Activated CD4-positive, alpha-beta T cell treated with anti-CD3 and anti-CD28 coated beads, Interleukin-2, amount 10 ng/mL, durations not matched to agents 7 days and 5 days (primary cell): ENCODE data around the gene N4BP2L2. TPM values are rescaled to one million over a fixed set of nuclear protein-coding genes. Genes with fewer than 3 reads are reported as not detected.

Source experiments
- CTCF ChIA-PET: fragments of 350-600 bp; sonication (Branson Sonifier 250); formaldehyde crosslinking; loops from one replicate; lab custom pipeline; 2021; ENCODE audit warnings: antibody characterized with exemption; lab: Charles Lee
- POLR2A ChIA-PET: fragments of 350-600 bp; sonication (Branson Sonifier 250); formaldehyde crosslinking; loops from one replicate; lab custom pipeline; 2021; ENCODE audit warnings: antibody characterized with exemption; lab: Charles Lee
- DNase-seq: peaks from one replicate; pipeline ENCODE4 v3.0.0-alpha.2; 2020
- H3K27ac Mint-ChIP-seq: one replicate; pipeline ENCODE4 v1.8.0; 2021; ENCODE audit warnings: mild to moderate bottlenecking, moderate library complexity, mixed read lengths
- H3K27me3 Mint-ChIP-seq: one replicate; pipeline ENCODE4 v1.8.0; 2021; ENCODE audit warnings: mixed read lengths
- H3K36me3 Mint-ChIP-seq: one replicate; pipeline ENCODE4 v1.8.0; 2021; ENCODE audit warnings: low read depth, mixed read lengths
- H3K4me1 Mint-ChIP-seq: one replicate; pipeline ENCODE4 v1.8.0; 2021; ENCODE audit warnings: mixed read lengths
- H3K4me3 Mint-ChIP-seq: one replicate; pipeline ENCODE4 v1.8.0; 2021; ENCODE audit warnings: mild to moderate bottlenecking, moderate library complexity, mixed read lengths
- H3K9me3 Mint-ChIP-seq: one replicate; pipeline ENCODE4 v1.8.0; 2021; ENCODE audit warnings: mixed read lengths
- total RNA-seq, 2 experiments: library from RNA; stranded (reverse); gene quantifications; one replicate each; pipeline ENCODE4 v1.2.3, GENCODE V29; 2021

Gene N4BP2L2
- total RNA-seq, 2 experiments from 2014 or later, result 134 to 136 TPM

DNA sequence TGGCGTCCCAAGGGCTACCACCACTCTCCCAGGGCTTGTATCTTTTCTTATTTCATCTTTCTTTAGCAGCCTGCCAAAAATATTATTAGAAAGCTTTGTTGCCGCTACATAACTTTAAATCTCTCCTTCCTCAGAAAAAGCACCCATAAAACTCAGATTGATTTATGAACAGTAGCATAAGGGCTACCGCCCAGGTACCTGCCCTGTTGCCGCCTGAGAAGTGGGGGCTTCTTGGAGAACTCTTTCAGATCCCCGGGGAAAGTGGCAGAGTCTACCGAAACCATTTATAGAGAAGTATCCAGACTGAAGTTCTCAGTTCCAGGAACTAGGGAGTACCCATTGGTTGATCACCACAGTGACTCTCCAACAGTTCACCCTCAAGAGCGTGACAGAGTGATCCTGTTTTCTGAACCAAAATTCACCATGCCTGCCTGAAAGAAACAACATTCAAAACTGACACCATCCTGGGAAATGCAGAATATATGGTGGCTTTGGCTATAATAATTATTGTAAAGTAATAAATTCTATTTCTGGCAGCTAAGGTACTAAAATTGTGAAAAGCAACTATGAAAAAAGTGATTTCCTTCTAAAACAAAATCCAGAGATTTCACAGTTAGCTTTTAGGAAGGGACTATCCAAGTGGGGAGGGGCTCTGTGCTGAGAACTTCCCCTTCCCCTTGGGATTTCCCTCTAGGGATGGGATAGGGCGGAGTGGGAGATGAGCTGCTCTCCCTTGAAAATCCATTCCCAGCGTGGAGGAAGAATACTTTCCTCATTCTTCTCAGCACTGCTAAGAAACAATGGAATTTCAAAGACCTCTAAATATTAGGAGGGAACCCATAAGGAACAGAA is 109.8 kb downstream of the N4BP2L2 start:
- peaks cover 29% of the 10 kb centered on the region for H3K36me3 Mint-ChIP-seq
- H3K27me3 Mint-ChIP-seq, result no peaks in the 10 kb centered on the region
- peaks cover 41% of the 10 kb centered on the region for H3K4me1 Mint-ChIP-seq
- H3K4me3 Mint-ChIP-seq, result peak overlapping the region; percentile 88
- ChIA-PET POLR2A (interaction anchor here (0.6 to 0.7 kb wide), 3 partner anchors 94 to 113 kb away, joined by 3 to 5 read pairs (median 3); no protein-coding TSS in a partner anchor), CTCF (interaction anchor here (1.3 to 2.8 kb wide), 2 partner anchors 10 to 157 kb away, joined by 3 to 9 read pairs; no protein-coding TSS in a partner anchor)
- H3K9me3 Mint-ChIP-seq, result no peaks in the 10 kb centered on the region
- no peak for DNase-seq
- H3K27ac Mint-ChIP-seq, result peak overlapping the region; percentile 98

DNA sequence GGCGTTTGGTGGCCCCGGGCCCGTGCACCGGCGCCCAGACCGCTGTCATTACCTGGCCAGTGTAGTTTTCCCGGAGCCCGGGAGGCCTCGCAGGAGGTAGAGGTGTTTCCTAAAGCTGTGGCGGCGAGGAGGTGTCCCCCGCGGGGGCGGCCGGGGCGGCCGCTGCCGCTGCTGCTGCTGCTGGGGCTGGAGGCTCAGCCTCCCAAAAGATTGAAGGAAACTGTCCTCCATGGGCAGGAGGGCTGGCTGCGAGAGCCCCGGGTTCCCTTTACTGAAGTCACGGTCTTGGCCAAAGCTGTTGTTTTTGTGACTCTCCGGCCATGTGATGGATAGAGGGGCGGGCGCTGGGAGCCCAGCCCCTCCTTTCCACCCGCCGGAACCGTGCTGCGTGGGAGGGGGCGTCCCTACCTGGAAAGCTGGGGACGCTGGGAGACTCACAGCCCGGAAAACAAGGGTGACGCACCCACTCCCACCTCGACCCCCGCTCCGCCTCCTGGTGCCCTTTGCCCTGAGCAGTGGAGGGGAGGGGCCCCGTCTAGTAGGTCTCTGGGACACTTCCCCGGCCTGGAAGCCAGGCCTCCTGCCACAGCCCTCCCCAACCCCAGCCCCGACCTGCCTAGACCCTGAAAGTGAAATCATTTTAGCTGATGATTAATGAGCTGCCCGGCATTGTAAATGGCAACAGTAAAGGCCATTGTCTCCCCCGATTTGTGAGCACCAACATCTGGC is 110.6 kb downstream of the N4BP2L2 start, which contains the start of gene N4BP2L1:
Gene N4BP2L1, minus strand, starts transcription at position 279 of the 729 bp plus-strand sequence. Its CDS starts 48 bp downstream, at position 231.
- CTCF ChIA-PET, result interaction anchor here (2.8 kb wide), 1 partner anchor 11 kb away, joined by 9 read pairs; no protein-coding TSS in a partner anchor
- H3K9me3 Mint-ChIP-seq, result peaks cover 2% of the 10 kb centered on the region
- H3K27me3 Mint-ChIP-seq, result no peaks in the 10 kb centered on the region
- POLR2A ChIA-PET, result interaction anchor here (0.6 to 0.7 kb wide), 3 partner anchors 95 to 153 kb away, joined by 3 read pairs; no protein-coding TSS in a partner anchor
- H3K27ac Mint-ChIP-seq, result peak within 1 kb of the TSS; percentile 98
- H3K36me3 Mint-ChIP-seq, result peaks cover 37% of the 10 kb centered on the region
- peak within 1 kb of the TSS; percentile 88 for H3K4me3 Mint-ChIP-seq
- H3K4me1 Mint-ChIP-seq, result peaks cover 44% of the 10 kb centered on the region
- DNase-seq, result peak; percentile 82

DNA sequence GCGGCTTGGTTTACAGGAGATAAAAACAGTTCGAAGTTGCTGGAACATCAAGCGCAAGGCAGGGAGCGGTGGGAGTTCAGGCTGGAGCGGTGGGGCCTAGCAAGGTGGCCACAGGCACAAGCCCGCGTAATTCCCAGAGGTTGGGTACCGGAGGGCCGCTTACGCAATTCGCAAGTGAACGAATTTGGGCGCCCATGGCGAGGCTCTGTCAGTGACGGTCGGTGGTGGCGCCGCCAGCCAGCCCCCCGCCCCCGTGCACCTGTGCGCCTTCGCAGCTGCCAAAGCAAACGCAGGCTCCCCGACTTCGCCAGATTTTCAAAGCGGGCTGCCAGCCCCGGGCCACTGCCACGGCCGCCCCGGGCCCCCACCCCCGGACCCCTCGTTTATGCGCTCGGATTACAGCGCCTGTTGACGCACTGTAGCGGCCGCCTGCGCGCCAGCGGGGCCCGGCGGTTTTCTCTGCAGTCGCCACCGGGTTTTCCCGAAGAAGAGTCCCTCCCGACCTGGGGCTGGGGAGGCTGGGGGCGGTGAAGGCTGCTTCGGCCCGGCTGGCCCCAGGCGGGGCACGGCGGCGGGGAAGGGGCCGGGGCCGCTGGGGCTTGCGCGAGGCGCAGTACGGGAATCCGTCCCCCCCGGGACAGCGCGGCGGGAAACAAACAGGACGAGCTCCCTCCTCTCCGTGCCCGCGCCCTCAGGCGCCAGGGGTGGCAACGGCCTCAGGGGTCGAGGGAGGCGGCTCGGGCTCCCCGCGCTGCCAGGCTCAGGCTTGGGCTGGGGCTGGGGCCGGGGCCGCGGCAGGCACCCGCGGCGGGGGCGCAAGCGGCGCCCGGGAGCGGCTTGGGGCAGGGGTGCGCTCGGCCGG is 111.4 kb downstream of the N4BP2L2 start:
- Mint-ChIP-seq H3K4me1 (peaks cover 38% of the 10 kb centered on the region), H3K36me3 (peaks cover 40% of the 10 kb centered on the region), H3K27me3 (no peaks in the 10 kb centered on the region), H3K4me3 (peak overlapping the region; percentile 87), H3K27ac (peak overlapping the region; percentile 97), H3K9me3 (peaks cover 4% of the 10 kb centered on the region)
- ChIA-PET CTCF (interaction anchor here (2.8 kb wide), 1 partner anchor 12 kb away, joined by 9 read pairs; no protein-coding TSS in a partner anchor), POLR2A (interaction anchor here (0.6 kb wide), 1 partner anchor 154 kb away, joined by 3 read pairs; no protein-coding TSS in a partner anchor)
- DNase-seq, result peak; percentile 64

DNA sequence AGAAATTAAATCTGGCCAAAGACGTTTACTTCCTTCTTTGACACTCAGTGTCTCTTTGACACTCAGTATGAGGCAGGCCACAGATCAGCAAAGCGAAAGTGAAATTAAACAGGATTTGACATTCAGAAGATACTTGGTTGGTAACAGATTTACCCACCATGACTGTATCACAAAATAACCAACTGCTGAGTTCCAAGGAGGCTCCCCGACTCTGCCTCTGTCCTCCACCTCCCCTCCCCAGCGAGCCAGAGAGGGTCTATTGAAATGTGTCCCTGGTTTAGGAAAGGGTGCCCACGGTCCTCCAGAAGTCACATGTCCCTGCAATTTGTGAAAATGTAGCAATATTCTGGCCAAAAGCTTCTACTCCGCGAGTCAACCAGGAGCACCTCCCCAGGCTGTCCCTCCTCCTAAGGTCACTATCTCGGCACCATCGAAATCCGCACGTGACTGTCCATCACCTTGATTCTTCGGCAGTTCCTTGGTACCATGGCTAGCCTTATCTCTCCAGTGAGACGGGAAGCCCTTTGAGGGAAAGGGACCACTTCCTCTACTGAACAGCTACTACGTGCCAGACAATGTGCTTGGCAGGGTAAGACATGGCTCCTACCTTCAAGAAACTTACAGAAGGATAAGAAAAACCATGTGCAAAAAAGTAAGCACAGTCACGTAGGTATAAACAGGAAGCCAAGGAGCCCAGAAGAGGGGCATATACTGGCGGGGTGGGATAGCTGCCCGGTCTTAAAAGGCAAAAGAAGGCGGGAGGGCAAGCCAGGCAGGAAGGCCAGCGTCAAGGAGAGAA is 112.2 kb downstream of the N4BP2L2 start:
- Mint-ChIP-seq H3K4me1 (peaks cover 38% of the 10 kb centered on the region), H3K36me3 (peaks cover 48% of the 10 kb centered on the region), H3K4me3 (peak overlapping the region; percentile 87), H3K27ac (peak overlapping the region; percentile 97), H3K9me3 (peaks cover 4% of the 10 kb centered on the region), H3K27me3 (no peaks in the 10 kb centered on the region)
- ChIA-PET POLR2A (no interaction called here), CTCF (interaction anchor here (2.8 kb wide), 1 partner anchor 13 kb away, joined by 9 read pairs; no protein-coding TSS in a partner anchor)
- peak; percentile 73 for DNase-seq

DNA sequence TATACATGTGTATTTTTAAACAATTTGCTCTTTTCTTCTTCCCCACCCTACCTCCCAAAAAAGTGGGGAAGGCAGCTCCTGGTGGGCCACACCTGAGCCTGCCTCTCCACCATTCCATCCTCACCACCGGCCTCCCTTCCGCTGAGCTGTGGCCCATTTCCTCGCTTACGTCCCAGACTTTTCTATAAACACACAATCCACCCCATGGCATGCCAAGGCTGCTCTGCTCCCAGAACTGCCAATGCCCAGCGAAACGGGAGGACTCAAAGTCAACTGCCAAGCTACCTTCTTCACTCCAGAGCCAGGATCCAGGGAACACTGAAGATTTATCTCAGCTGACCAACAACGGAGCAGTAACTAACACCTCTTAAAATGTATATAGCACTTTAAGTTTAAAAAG is 113.4 kb downstream of the N4BP2L2 start:
- Mint-ChIP-seq H3K36me3 (peaks cover 58% of the 10 kb centered on the region), H3K4me1 (peaks cover 35% of the 10 kb centered on the region), H3K27ac (peak overlapping the region; percentile 97), H3K9me3 (peaks cover 9% of the 10 kb centered on the region), H3K27me3 (no peaks in the 10 kb centered on the region), H3K4me3 (peak overlapping the region; percentile 87)
- DNase-seq, result no peak
- CTCF ChIA-PET, result no interaction called here
- POLR2A ChIA-PET, result no interaction called here

DNA sequence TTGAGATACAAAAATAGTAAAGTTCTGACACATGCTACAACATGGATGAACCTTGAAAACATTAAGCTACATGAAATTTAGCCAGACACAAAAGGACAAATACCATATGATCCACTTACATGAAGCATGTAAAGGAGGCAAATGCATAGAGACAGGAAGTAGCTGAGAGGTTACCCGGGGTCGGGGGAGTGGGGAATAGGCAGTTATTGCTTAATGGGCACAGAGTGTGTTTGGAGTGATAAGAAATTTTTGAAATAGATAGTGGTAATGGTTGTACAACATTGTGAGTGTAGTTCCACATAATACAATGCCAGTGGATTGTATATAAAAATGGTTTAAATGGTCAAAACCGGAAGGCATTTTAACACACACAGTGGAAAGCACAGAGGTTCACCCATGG is 115.0 kb downstream of the N4BP2L2 start:
- CTCF ChIA-PET, result interaction anchor here (0.9 kb wide), 1 partner anchor 15 kb away, joined by 3 read pairs; no protein-coding TSS in a partner anchor
- POLR2A ChIA-PET, result no interaction called here
- Mint-ChIP-seq H3K27ac (no peak overlapping the region), H3K9me3 (peaks cover 20% of the 10 kb centered on the region), H3K4me3 (no peak overlapping the region), H3K4me1 (peaks cover 27% of the 10 kb centered on the region), H3K36me3 (peaks cover 72% of the 10 kb centered on the region), H3K27me3 (no peaks in the 10 kb centered on the region)
- no peak for DNase-seq

DNA sequence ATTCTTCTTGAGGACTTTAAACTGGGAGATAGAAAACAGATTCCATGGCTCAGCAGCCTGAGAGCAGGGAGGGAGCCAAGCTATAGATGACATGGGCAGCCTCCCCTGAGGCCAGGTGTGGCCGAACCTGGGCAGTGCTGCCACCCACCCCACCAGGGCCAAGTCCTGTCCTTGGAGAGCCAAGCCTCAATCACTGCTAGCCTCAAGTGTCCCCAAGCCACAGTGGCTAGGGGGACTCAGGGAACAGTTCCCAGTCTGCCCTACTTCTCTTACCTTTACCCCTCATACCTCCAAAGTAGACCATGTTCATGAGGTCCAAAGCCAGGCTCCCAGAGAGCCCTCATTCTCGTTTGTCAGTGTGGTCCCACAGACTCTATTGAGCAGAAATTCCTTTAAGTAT is 118.7 kb downstream of the N4BP2L2 start:
- Mint-ChIP-seq H3K4me3 (no peak overlapping the region), H3K27ac (no peak overlapping the region), H3K9me3 (peaks cover 29% of the 10 kb centered on the region), H3K27me3 (no peaks in the 10 kb centered on the region), H3K4me1 (peaks cover 11% of the 10 kb centered on the region), H3K36me3 (peaks cover 74% of the 10 kb centered on the region)
- ChIA-PET POLR2A (no interaction called here), CTCF (no interaction called here)
- no peak for DNase-seq

DNA sequence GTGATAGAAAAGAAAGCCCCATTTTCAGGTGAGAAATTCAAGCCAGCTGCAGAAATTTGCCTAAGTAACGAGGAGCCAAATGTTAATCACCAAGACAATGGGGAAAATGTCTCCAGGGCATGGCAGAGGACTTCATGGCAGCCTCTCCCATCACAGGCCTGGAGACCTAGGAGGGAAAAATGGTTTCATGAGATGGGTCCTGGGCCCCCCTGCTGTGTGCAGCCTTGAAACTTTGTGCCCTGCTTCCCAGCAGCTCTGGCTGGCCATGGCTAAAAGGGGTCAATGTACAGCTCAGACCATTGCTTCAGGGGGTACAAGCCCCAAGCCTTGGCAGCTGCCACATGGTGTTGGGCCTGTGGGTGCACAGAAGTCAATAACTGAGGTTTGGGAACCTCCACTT is 120.6 kb downstream of the N4BP2L2 start:
- Mint-ChIP-seq H3K27me3 (no peaks in the 10 kb centered on the region), H3K36me3 (peaks cover 58% of the 10 kb centered on the region), H3K27ac (no peak overlapping the region), H3K4me1 (no peaks in the 10 kb centered on the region), H3K9me3 (peaks cover 26% of the 10 kb centered on the region), H3K4me3 (no peak overlapping the region)
- ChIA-PET CTCF (interaction anchor here (1.1 to 1.3 kb wide), 3 partner anchors 10 to 103 kb away, joined by 3 read pairs; partner anchors contain the start of genes BRCA2 and ZAR1L), POLR2A (no interaction called here)
- no peak for DNase-seq

DNA sequence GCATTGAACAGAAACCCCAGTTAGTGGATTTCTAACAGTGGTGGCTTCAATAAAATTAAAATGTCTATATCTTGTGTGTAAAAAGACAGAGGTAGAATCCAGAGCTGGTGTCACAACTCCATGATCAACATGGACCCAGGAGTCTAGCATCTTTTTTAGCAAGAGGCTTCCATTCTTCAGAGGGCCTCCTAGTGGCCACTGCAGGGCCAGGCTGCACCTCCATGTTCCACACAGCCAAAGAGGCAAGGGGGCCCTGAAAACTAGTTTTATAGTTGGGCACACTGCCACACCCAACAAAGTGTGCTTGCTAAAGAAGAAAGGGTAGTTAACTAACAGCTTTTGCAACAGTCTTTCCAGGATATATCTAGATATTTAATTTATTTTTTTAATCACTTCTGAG is 123.6 kb downstream of the N4BP2L2 start:
- Mint-ChIP-seq H3K4me3 (no peak overlapping the region), H3K36me3 (peaks cover 35% of the 10 kb centered on the region), H3K4me1 (peaks cover under 1% of the 10 kb centered on the region), H3K27ac (peak overlapping the region; percentile 13), H3K27me3 (no peaks in the 10 kb centered on the region), H3K9me3 (peaks cover 18% of the 10 kb centered on the region)
- ChIA-PET CTCF (no interaction called here), POLR2A (no interaction called here)
- DNase-seq, result peak; percentile 26

DNA sequence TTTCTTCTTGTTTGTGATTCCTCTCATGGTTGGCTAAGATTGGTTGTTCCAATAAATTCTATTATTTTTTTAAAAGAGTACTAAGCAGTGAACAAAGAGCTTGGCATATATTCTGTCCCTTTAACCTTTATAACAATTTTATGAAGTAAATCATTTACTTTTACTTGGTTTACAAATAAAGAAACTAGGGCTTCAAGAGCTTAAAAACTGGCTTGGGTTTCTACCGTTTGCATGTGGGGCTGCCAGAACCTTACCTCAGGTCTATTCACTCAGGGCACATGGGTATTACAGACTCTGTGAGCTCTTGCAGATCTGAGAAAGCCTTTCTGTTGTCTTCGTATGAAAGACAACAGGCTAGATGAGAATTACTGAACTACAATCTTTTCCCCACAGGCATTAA is 124.0 kb downstream of the N4BP2L2 start:
- no peak for DNase-seq
- no peaks in the 10 kb centered on the region for H3K27me3 Mint-ChIP-seq
- no peak overlapping the region for H3K4me3 Mint-ChIP-seq
- peaks cover 30% of the 10 kb centered on the region for H3K36me3 Mint-ChIP-seq
- ChIA-PET POLR2A (no interaction called here), CTCF (interaction anchor here (1.0 kb wide), 1 partner anchor 171 kb away, joined by 3 read pairs; the partner anchor contains the start of gene PDS5B)
- H3K4me1 Mint-ChIP-seq, result peaks cover 5% of the 10 kb centered on the region
- H3K9me3 Mint-ChIP-seq, result peaks cover 14% of the 10 kb centered on the region
- peak overlapping the region; percentile 13 for H3K27ac Mint-ChIP-seq

DNA sequence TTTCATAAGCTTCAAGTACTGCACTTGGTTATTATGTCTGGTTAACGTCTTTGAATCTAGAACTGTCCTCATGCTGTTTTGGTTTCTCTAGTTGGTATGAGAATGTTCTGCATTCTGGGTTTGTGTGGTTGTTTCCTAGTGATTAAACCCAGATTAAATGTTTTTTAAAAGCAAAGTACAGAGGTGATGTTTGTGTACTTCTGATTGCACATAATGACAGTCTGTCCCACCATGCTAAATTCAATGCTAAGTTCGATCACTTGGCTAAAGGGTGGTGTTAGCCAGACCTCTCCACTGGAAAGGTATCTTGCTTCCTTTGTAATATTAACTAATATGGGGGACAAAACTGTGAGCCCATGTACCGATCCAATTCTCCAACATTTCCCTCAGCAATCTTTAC is 125.3 kb downstream of the N4BP2L2 start:
- CTCF ChIA-PET, result no interaction called here
- H3K36me3 Mint-ChIP-seq, result peaks cover 21% of the 10 kb centered on the region
- POLR2A ChIA-PET, result no interaction called here
- no peaks in the 10 kb centered on the region for H3K27me3 Mint-ChIP-seq
- peaks cover 18% of the 10 kb centered on the region for H3K4me1 Mint-ChIP-seq
- no peak for DNase-seq
- H3K4me3 Mint-ChIP-seq, result no peak overlapping the region
- peaks cover 8% of the 10 kb centered on the region for H3K9me3 Mint-ChIP-seq
- H3K27ac Mint-ChIP-seq, result no peak overlapping the region
